ENCODE results near the gene SMG6.

GRCh38 chr17:2191785-2192184, 111.8 kb downstream of the SMG6 start:
- TF ChIP-seq POLR2A (IDR thresholded peaks at IDR 0.05) (no peak), CTCF (IDR thresholded peaks at IDR 0.05) (no peak)
